HG03342 (cell line): ENCODE measurements around the gene RIMBP2.

Experiments
- ATAC-seq: cut with Tn5 transposase; IDR thresholded peaks from one replicate; pipeline ENCODE4 v1.9.1; 2021; ENCODE audit warnings: mild to moderate bottlenecking, moderate library complexity; ENCODE audit not compliant: unreplicated experiment

The RIMBP2 gene

DNA sequence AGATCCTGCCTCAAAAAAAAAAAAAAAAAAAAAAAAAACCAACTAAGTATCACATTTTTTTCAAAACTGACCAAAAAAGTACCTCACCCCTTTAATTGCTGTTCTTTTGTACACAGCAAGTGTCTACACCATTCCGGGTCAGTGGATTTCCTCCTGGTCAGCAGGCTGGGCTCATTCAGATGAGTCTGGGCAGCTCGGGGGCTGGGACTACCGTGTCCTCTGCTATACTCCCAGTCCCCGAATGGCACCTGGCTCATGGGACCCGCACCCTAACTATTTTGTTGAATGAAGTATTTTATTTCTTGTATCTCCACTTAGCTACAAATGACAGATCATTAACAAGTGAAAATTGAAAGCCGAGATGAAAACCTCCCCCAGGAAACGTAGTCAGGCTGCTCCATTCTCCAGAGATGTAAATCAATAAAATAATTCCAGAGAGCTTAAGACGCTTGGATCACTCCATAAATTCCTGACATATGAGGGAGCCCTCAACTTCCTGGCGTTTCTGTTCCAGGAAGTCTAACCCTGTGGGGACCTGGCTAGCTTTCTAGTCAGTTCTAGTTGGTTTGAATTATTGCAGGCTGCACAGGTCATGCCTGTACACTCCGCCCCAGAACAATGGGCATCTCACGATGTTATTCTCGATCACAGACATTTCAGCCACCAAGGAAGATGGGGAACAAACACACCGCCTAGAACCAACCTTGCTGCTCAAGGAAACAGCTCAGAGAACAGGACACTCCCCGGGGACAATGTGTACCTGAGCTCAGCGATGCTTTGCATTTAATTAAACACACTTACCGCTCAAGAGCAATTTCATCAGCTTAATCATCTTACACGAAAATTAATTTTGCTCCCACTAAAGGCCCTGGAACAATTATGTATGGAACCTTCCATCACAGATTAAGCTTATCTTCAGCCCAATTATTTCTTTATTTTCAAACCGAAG lies 76.3 kb downstream of the RIMBP2 start:
- ATAC-seq: no peak

DNA sequence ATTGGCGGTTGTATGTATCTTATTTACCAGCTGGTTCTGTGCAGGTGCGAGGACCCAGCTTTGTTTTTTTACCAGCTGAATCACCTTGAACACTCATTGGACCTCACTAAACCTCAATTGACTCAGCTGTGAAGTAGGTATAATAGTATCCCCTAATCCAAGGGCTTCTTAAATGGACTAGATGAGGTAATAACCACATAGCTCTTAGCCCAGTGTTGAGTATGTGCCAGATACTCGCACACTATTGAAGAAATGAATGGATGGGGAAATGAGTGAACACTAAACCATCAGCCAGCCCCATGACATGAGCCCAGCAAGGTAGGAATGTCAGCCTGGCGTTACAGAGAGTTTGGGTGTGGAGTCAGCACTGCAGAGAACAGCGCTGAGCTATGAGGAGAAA lies 79.7 kb downstream of the RIMBP2 start:
- ATAC-seq: no peak

DNA sequence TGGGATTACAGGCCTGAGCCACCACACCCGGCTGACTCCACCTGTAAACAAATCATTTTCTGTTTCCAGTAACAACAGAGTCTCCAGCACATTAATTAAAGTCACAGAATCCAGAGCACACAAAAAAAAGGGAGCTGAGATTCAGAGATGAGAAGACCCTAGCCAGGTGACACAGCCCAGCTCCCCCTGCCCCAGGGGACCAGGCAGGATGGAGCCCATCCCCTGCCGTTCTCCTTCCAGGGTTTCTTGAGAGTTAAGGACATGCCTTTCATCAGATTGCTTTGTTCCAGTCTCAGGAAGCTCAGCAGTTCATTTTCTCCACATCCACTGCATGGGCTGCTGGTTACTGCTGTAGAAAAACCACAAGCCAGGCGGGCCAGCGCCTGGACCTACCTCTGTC lies 81.2 kb downstream of the RIMBP2 start:
- ATAC-seq: no peak

- no peak for ATAC-seq
Observed at GRCh38 chr12:130633771-130634170, 82.3 kb downstream of the RIMBP2 start.

DNA sequence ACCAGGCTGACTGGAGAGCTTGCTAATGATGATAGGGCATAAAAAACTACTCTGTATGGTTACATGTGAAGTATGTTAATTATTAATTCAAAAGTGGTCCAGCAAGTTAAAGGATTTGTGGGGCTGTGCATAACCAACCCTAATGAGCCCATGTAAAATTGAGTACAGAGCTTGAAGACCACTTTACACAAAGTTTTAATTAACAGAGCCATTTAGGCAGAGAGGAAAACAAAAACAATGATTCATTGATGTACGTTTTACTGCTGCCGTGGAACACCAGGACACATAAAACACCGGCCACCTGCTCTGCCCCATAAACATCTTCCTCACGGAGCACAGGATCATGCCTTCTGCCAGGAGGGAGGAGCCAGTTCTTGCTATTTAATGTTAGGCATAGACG lies 83.5 kb downstream of the RIMBP2 start:
- no peak for ATAC-seq

DNA sequence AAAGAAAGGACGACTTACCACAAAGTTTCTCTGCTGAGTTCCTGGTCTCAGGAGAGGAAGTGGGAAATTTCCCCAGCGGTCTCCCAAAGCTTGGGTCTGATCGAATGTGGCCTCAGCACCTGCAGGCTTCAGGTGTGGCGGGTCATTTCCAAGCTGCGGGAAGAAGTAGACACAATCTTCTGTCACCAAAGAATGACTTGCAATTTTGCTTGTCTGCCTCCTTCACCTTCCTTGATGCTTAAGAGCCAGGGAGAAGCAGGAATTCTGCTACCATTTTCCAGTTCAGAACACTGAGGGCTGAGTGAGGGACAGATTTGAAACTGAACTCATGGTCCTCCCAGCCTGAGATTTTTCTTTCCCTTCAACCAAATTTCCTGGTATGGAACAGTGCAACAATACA lies 87.8 kb downstream of the RIMBP2 start:
- no peak for ATAC-seq

GRCh38 chr12:130627175-130627574 lies 88.9 kb downstream of the RIMBP2 start:
- no peak for ATAC-seq

DNA sequence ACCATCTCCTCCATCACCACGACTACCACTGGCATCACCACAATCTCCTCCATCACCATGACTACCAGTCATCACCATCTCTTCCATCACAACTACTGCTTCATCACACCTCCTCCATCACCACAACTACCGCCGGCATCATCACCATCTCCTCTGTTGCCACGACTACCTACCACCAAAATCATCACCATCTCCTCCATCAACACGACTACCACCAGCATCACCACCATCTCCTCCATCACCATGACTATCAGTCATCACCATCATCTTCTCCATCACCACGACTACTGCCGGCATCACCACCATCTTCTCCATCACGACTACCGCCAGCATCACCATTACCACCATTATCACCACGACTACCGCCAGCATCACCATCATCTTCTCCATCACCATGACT lies 89.5 kb downstream of the RIMBP2 start:
- no peak for ATAC-seq

DNA sequence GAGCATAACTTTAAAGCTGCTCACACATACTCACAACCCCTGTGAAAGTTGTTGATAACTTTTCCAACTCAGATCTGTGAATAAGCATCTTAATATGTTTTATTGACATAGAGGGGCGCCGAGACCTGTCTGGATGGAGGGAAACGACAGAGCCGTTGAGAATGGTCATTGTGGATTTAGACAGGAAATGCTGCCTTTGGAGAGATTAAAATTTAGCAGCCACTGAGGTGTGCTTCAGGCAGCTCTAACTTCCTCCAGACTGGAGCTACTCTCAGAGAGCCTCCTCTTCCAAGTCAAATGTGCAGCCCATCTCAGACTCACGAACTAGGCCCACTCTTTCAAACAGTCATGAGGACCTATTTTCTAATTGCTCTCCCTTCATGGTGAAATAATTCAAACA lies 90.9 kb downstream of the RIMBP2 start:
- no peak for ATAC-seq

DNA sequence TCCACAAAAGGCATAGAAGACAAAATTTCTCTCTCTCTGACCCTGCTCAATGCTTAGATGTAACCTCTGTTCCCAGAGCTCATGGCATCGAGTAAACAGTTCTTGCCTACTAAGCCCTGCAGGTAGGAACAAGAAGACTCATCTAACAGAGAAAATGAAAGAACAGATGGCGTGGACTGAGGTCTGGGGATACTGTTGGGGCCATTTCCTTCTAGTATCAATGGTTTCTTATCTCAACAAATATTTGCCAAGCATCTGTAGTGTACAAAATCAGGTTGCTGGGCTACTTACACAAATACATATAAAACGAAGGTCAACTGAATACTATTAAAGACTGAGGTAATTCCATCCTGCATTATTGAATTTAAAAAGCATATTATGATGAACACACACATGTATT lies 93.3 kb downstream of the RIMBP2 start:
- no peak for ATAC-seq

GRCh38 chr12:130621696-130622298 lies 94.3 kb downstream of the RIMBP2 start:
- ATAC-seq: no peak

DNA sequence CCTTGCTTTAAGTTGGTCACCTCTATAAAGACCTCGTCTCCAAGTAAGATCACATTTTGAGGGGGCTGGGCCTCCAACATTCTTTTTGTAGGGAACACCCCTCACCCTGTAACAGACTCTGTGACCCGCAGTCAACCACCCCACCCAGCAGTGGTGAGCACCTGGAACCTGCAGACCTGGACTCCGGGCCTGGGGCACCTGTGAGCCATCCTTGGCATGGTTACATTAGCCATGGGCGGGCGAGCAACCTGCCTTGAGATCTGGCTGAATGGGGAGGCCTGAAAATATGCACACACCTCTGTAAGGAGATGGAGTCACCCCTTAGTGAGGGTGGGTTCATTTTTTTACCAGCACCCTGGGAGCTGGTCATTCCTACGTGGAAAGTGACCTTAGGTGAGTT lies 95.3 kb downstream of the RIMBP2 start:
- no peak for ATAC-seq

DNA sequence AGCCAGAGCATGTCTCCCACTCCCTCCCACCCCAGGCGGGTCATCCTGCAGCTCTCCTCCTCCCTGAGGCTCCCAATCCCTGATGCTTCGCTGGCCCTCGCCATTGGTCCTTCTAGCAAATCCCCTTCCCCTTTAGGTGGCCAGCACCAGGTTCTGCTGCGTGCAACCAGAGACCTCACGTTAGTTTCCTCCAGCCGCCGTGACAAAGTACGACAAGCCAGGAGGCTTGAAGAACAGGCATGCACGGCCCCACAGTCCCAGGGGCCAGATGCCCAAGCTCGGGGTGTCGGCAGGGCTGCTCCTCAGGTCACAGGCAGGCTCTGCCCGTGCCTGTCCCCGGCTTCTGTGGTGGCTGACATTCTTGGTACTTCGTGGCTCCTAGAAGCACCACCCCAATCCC lies 95.8 kb downstream of the RIMBP2 start:
- ATAC-seq: no peak

GRCh38 chr12:130619385-130620001 lies 96.6 kb downstream of the RIMBP2 start:
- no peak for ATAC-seq

DNA sequence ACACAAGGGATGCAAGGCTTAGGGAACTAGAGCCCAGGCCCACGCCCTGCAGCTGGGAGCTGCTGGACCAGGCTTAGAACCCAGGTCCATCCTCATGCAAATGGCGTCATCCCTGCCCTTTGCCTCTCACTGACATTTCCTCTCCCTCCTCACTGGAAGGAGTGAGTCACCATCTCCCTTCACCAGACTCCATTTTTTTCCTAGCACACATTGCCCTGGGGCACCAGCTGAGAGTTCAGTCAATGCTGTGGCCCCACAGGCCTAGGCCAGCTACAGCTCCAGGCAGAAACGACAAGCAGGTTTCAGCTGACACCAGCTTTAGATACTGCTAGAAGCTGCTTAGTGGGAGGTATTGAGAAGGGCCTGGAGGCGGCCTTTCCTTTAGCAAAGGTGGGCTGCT lies 98.9 kb downstream of the RIMBP2 start:
- ATAC-seq: no peak

DNA sequence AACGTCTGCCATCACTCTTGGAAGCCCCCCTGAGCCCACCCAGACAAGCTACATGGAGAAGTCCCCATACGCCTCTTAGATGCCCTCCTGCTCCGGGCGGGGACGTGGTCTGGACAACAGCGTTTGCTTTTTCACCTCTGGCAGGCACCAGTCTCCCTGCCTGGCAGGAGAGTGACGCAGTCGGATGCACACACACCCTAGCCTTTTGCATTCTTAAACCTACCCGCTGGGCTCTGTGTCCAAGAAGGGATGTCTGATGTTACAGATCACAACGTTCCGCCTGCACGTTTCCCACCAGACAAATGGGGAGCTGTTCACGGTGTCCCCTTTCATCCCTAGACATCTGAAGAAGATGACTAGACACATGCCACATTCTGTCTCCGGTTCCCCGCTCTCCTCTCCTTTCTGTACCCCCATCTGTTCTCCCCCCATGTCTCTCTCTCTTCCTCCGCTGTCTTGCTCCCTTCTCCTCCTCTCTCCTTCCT lies 100.2 kb downstream of the RIMBP2 start:
- no peak for ATAC-seq

- no peak for ATAC-seq
Observed at GRCh38 chr12:130614530-130614905, 101.6 kb downstream of the RIMBP2 start.

DNA sequence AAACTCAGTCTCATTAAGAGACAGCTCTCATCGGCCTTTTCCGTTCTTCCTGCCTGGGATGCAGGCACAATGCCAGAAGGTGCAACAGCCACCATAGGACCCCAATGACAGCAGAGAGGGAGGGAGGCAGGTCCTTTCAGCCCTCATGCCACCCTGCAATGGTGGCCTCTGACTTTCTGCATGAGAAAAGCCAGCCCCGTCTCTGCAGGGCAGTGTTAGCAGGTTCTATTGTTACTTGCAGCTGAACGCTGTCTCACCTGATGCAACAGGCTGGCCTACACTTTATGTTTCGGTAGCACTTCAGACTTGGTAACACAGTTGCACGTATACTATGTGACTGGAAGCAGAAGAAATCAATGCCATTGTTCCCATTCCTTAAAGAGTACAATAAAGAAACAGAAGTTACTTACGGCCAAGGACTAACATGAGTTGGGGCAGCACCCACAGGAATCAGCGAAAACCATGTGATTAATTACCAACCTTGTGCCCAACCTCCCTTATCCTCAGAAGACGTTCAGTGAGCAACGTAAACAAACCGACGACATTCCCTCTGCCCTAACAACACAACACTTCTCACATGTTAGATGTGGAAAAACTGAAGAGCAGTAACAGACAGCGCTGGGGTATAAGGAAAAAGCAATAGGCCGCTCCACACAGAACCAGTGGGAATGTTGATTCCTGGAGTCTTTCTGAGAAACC lies 102.1 kb downstream of the RIMBP2 start:
- ATAC-seq: no peak

- no peak for ATAC-seq
Observed at GRCh38 chr12:130613131-130613530, 103.0 kb downstream of the RIMBP2 start.

- no peak for ATAC-seq
Observed at GRCh38 chr12:130611026-130611905, 104.8 kb downstream of the RIMBP2 start.
